ENCODE measurements around the gene RB1.

The RB1 gene

GRCh38 chr13:48505597-48506091 is 202.1 kb downstream of the RB1 start:
- DNase-seq (ENCODE audit: low read depth), result peak; percentile 39
- no peak overlapping the region for H3K4me3 ChIP-seq (ENCODE audit: low read depth, low read length)

GRCh38 chr13:48506092-48506701 is 202.6 kb downstream of the RB1 start:
- DNase-seq (ENCODE audit: low read depth), result no peak
- H3K4me3 ChIP-seq (ENCODE audit: low read depth, low read length), result no peak overlapping the region

GRCh38 chr13:48507021-48507420 is 203.5 kb downstream of the RB1 start:
- no peak for DNase-seq (ENCODE audit: low read depth)
- H3K4me3 ChIP-seq (ENCODE audit: low read depth, low read length), result no peak overlapping the region

GRCh38 chr13:48508011-48508410 is 204.5 kb downstream of the RB1 start:
- no peak for DNase-seq (ENCODE audit: low read depth)
- H3K4me3 ChIP-seq (ENCODE audit: low read depth, low read length), result no peak overlapping the region

- no peak for DNase-seq (ENCODE audit: low read depth)
- H3K4me3 ChIP-seq (ENCODE audit: low read depth, low read length), result no peak overlapping the region
Measured at GRCh38 chr13:48510698-48511097, 207.1 kb downstream of the RB1 start.

- no peak overlapping the region for H3K4me3 ChIP-seq (ENCODE audit: low read depth, low read length)
- DNase-seq (ENCODE audit: low read depth), result no peak
Measured at GRCh38 chr13:48511621-48512230, 208.2 kb downstream of the RB1 start.

GRCh38 chr13:48514793-48515192 is 211.2 kb downstream of the RB1 start:
- H3K4me3 ChIP-seq (ENCODE audit: low read depth, low read length), result no peak overlapping the region
- DNase-seq (ENCODE audit: low read depth), result no peak

- no peak for DNase-seq (ENCODE audit: low read depth)
- H3K4me3 ChIP-seq (ENCODE audit: low read depth, low read length), result no peak overlapping the region
Measured at GRCh38 chr13:48515732-48516131, 212.2 kb downstream of the RB1 start.

GRCh38 chr13:48518083-48518482 is 214.5 kb downstream of the RB1 start:
- no peak for DNase-seq (ENCODE audit: low read depth)
- no peak overlapping the region for H3K4me3 ChIP-seq (ENCODE audit: low read depth, low read length)

- H3K4me3 ChIP-seq (ENCODE audit: low read depth, low read length), result no peak overlapping the region
- DNase-seq (ENCODE audit: low read depth), result no peak
Measured at GRCh38 chr13:48526286-48526685, 222.7 kb downstream of the RB1 start.

GRCh38 chr13:48527955-48528354 is 224.4 kb downstream of the RB1 start:
- no peak overlapping the region for H3K4me3 ChIP-seq (ENCODE audit: low read depth, low read length)
- DNase-seq (ENCODE audit: low read depth), result no peak

GRCh38 chr13:48528720-48529119 is 225.2 kb downstream of the RB1 start:
- no peak overlapping the region for H3K4me3 ChIP-seq (ENCODE audit: low read depth, low read length)
- DNase-seq (ENCODE audit: low read depth), result no peak

- no peak overlapping the region for H3K4me3 ChIP-seq (ENCODE audit: low read depth, low read length)
- DNase-seq (ENCODE audit: low read depth), result no peak
Measured at GRCh38 chr13:48530833-48531232, 227.3 kb downstream of the RB1 start.

Data from skeletal muscle cell (primary cell).